NCI-H345 treated with DMSO at 0.1 percent for 48 hours (cell line): ENCODE results near the gene APOOL.
"Not testable (repeated sequence)": the region's sequence is repeated elsewhere in the genome, so short reads cannot be mapped to it uniquely, and the experiment has no call there.

ENCODE experiments used
- DNase-seq: peaks from one replicate; lab custom pipeline; 2025; ENCODE audit not compliant: unreplicated experiment; lab: John Stamatoyannopoulos, UW

The APOOL gene, protein sequence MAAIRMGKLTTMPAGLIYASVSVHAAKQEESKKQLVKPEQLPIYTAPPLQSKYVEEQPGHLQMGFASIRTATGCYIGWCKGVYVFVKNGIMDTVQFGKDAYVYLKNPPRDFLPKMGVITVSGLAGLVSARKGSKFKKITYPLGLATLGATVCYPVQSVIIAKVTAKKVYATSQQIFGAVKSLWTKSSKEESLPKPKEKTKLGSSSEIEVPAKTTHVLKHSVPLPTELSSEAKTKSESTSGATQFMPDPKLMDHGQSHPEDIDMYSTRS

DNA sequence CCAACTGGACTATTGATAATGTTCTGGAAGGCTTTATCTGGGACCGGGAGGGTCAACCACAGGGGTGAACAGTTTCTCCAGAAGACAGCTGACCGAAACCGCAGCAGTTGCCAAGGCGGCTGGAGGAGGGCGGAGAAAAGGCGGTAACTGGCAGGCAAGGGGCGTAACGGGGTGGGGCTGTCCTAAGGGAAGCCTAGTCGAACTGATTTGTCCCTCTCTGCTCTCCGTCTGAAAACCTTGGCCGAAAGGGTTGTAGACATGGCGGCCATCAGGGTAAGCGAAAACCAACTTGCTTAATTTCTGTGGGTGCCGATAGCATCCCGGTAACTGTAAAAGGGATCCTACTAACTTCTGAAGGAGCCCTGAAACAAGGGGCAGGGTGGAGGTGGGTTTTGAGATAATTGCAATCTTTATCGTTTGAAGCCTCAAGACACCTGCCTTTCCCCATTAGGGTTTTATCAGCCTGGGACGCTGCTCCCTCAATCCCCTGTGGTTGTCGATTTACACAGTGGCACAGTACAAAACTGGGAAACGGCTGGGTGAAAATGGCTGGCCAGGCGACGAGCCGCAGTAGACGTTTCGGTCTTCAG is at the start of gene APOOL:
TSS of gene APOOL (plus strand) at position 223 of the 590 bp plus-strand sequence. CDS start at position 259, 36 bp downstream.
- peak; percentile 67 for DNase-seq

DNA sequence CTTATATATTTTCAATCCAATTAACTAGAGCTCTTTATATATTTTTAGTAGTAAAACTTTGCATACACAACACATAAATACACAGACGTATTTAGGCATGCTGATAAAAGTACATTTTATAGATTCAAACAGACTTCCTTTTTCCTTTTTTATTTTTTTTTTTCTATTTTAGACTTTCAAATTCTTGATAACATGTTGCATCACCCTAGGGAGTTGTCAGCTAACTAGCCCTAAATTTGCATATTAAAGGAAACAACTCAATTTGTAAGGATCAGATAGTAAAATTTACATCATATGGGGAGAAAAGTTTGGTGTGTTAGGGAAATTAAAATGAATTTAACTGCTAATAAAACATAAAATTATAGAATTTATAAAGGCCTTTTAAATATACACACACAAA is 47.4 kb upstream of the APOOL start:
- DNase-seq = no peak

DNA sequence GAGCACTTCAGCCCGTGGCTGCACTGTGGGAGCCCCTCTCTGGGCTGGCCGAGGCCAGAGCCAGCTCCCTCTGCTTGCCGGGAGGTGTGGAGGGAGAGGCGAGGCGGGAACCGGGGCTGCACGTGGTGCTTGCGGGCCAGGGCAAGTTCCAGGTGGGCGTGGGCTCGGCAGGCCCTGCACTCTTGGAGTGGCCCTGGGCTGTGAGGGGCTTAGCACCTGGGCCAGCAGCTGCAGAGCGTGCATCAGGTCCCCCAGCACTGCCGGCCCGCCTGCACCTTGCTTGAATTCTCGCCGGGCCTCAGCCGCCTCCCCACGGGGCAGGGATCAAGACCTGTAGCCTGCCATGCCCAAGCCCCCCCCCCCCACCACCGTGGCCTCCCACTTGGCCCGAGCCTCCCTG is 28.9 kb upstream of the APOOL start:
- DNase-seq = no peak

DNA sequence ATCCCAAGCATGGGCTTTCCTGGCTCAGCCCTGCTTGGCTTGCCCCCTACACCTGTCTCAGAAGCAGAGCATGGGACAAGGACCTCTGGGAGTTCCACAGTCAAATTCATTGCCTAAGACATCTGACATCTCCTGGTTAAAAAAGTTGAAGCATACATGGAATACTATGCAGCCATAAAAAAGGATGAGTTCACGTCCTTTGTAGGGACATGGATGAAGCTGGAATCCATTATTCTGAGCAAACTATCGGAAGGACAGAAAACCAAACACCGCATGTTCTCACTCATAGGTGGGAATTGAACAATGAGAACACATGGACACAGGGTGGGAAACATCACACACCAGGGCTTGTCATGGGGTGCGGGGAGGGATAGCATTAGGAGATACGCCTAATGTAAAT is 11.9 kb upstream of the APOOL start:
- DNase-seq = not testable (repeated sequence)

DNA sequence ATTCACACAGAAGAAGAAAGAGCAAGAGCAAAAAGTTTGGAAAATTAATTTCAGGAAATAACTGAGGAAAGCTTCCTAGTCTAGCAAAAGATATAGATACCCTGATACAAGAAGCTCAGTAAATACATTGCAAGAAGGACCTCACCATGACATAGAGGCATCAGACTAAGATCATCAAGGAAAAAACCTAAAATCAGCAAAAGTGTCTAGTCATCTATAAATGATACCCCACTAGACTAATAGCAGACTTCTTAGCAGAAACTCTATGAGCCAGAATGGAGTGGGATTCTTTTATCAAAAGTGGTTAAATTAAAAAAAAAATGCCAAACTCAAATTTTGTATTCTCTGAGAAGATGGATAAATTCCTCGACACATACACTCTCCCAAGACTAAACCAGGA is 10.5 kb upstream of the APOOL start:
- DNase-seq = no peak

DNA sequence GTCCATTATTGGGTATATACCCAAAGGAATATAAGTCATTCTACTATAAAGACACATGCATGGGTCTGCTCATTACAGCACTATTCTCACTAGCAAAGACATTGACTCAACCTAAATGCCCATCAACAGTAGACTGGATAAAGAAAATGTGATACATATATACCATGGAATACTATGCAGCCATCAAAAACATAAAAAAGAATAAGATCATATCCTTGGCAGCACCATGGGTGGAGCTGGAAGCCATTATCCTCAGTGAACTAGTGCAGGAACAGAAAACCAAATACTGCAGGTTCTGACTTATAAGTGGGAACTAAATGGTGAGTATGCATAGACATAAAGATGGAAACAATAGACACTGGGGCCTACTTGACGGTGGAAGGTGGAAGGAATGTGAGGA is 2.3 kb upstream of the APOOL start:
- DNase-seq = no peak

DNA sequence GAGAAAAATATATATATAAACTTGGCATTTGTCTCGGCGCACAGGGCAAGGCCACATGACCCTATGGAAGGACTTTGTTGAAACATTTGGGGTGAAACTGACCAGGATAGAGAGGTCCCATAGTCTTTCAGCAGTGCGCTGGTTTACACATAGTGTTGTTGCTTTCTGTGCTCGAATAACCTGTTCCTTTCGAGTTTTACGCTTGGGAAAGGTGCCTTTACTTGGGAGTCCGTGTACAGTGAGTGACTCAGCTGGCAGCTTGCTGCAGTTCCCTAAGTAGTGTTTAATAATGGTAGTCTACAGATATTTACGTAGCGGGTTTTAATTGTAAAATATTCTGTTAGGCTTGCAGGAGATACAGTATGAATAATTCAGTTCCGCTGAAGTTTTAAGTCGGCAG is 578 bp downstream of the APOOL start:
- DNase-seq = no peak

DNA sequence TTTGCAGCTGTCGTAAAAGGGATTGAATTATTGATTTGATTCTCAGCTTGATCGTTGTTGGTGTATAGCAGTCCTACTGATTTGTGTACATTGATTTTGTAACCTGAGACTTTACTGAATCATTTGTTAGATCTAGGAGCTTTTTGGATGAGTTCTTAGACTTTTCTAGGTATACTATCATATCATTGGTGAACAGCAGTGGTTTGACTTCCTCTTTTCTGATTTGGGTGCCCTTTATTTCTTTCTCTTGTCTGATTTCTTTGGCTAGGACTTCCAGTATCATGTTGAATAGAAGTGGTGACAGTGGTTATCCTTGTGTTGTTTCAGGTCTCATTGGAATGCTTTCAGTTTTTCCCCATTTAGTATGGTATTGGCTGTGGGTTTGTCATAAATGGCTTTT is 8.4 kb downstream of the APOOL start:
- no peak for DNase-seq

DNA sequence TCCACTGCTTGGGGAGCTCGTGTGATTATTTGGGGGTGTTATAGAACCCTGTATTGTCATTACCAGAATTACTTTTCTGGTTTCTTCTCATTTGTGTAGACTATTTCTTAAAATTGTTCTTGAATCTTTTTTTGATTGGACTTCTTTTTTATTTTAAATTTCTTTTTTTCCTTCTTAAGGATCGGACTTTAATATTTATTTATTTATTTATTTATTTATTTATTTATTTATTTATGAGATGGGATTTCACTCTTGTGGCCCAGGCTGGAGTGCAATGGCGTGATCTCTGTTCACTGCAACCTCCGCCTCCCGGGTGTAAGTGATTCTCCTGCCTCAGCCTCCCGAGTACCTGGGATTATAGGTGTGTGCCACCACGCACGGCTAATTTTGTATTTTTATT is 11.7 kb downstream of the APOOL start:
- not testable (repeated sequence) for DNase-seq

DNA sequence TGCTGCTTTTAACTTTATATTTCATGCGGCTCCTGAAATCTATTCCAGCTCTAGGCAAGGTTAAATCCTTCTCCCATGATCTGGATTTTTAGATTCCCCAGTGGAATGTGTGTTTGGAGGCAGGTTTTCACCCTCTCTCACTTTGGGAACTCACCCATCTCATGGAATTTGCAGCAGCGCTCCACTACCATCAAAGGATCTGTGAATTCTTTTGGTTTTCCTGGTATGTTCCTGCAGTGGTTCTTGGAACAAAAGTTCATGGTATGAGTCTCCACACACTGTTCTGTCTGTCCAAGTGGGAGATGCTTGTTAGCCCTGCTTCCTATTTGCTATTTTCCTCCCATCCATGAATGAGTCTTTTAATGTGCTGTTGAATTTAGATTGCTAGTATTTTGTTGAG is 14.0 kb downstream of the APOOL start:
- DNase-seq = no peak

DNA sequence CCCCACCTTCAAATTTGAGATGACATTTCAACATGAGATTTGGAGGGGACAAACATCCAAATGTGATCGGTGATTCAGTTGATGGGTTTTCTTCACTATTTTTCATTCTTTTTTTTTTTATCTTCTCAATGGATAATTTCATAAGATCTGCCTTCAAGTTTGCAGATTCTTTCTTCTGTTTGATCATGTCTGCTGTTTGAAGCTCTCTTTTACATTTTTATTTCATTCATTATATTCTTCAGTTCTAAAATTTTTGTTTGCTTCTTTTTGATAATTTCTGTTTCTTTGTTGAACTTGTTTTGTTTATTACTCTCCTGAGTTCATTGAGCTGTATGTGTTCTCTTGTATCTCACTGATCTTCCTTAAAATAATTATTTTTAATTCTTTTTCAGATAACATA is 14.8 kb downstream of the APOOL start:
- no peak for DNase-seq

DNA sequence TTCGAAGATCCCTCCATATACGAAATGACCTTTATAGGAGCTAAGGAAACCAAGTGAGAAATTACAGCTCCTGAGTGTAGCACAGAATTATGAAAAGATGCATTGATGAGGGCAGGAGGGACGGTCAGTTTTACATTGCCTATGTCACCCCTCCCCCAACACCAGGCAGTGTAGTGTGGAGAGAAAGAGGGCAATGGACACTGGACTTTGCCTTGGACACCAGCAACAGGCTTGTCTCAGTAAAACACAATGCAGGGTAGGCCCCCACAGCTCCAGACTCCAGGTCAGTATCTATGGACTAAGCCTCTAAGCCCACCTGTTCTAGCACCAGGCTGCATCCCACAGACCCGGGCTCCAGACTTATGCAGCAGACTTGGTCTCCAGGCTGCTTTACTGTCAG is 16.5 kb downstream of the APOOL start:
- no peak for DNase-seq

DNA sequence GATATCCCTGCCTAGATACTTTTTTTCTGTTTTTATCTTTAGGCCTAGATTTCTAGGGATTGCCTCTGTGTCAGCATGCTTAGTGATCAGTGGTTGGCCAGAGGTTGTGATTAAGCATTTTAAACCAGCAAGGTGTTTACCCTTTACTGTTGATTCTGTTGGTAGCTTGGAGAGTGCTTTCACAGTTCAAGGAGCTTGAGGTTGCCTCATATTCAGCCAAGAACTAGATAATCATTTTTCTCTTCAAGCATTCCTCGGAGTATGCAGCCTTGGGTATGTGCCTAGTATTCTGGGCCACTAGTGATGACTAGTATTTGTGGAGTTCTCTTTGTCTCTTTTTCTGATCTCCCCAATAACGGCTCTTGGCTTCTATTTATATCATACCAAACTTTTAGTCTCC is 20.4 kb downstream of the APOOL start:
- DNase-seq = no peak

DNA sequence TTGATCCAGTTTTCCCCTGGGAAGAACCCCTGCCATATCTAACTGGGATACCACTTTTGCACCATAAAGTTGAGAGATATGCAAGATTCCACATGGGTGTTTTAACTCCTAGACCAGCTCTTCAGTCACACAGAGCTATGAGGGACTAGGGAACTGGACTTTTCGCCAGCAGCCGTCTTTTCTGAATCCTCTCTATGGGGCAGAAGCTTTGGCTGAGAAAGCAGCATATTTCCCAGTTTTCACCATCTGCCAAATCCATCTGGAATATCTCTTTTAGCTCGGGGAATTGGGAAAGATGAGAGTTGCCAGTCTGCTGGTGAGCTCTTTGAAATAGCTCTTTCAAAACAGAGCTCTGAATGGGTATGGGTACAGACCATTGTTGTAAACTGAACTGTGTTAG is 20.9 kb downstream of the APOOL start:
- DNase-seq = no peak

DNA sequence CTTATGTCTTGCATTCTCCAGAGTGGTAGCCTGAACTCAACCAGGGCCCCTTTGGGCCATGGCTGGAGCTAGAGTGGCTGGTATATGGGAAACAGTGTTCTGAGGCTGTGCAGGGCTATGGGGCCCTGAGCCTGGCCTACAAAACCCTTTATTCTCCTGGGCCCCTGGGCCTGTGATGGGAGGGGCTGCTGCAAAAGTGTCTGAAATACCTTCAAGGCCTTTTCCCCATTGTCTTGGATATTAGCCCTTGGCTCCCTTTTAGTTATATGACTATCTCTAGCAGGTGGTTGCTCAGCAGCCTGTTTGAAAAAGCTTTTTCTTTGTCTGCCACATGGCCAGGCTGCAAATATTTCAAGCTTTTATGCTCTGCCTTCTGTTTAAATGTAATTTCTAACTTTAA is 22.5 kb downstream of the APOOL start:
- DNase-seq = no peak

DNA sequence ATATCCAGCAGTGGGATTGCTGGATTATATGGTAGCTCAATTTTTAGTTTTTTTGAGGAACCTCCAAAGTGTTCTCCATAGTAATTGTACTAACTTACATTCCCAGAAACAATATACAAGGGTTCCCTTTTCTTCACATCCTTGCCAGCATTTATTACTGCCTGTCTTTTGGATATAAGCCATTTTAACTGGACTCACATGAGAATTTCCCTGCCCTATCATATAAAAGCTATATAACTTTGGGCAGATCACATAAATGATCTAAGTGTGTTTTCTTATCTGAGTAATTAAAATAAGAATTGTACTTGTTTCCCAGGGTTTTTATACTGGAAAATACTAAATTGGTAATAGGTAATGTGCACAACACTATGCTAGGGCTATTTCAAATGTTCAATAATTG is 25.4 kb downstream of the APOOL start:
- DNase-seq = no peak

DNA sequence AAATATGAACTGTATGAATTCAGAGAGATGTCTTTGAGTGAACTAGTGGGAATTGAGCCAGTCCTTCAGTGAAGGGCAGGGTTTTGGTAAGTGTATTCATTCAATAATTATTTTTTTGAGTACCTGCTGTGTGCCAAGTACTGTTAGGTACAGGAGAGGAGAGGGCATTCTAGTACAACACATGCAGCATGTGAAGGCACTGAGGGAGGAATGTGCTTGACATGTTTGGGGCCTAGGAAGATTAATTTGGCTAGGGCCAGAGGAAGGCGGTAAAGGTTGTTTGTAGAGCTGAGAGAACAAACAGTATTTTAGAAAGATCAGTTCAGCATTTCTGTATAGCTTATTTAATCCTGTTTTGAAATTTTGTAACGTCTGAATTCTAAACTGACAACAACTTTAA is 27.8 kb downstream of the APOOL start:
- DNase-seq = no peak

DNA sequence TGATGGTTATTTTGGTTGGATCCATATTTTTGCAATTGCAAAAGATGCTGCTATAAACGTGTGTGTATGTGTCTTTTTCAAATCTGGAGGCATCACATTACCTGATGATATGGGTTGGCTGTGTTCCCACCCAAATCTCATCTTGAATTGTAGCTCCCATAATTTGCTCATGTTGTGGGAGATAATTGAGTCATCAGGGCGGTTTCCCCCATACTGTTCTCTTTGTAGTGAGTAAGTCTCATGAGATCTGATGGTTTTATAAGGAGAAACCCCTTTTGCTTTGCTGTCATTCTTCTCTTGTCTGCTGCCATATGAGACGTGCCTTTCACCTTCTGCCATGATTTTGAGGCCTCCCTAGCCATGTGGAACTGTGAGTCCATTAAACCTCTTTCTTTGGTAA is 33.4 kb downstream of the APOOL start:
- DNase-seq = no peak

DNA sequence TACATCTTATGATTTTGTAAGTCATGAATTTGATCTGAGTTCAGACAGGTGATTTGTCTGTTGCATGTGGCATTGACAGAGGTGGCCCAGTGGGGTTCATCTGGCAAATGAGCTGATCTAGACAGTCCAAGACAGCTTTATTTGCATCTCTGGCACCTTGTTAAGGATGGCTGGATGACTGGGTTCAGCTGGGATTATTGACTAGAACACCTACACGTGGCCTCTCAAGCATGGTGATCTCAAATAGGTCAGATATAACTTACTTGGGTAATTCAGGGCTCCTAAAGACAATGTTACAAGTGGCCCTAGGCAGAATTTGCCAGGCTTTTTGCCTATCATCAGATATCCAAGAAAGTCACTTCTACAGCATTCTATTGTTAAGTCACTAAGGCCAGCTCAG is 48.0 kb downstream of the APOOL start:
- DNase-seq = no peak

DNA sequence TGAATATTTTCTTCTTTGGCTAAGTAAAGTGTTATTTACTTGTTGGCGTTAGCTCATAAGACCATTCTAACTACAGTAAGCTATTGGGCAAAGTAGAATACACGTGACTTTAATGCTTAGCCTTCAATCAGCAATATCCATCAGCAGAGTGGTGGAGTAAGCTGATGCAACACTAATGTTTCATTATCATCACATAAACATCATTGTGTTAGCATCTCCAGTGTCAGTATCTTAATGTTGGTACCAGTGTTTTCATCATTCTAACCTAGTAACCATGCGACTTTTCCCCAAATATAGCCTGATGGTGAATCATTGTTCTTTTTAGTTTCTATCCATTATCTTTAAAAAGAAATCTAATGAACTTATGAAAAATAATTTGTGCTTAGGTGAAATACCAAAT is 48.5 kb downstream of the APOOL start:
- no peak for DNase-seq

DNA sequence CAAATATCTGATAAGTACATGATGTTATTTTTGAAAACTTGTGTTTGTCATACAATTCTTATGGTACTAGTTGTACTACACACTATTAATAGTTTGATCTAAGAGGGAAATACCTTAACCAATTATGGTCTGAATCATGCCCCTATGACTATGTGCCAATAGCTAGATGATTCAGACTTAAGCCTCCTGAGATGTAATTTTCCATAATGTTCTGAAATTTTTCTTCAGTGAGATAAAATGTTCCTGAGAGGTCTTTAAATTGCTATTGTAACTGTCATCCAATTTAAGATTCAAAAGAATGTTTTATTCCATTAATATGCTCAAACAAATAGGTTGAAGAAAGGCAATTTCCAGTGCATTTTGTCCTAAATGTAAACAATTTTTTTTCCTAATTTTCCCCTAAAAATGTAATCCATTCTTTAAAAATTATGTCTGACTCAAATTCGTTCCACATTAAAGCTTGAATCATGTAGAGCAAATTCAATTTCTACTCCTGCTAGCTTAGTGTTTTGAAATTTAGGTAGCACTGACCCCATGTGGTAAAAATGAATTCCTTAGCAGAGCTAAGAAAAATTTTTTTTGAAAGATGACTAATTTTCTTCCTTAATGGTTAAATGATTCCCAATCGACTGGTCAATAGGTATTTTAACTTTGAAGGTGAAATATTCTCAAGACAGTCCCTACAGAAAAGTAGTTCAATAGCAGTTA is 49.1 kb downstream of the APOOL start:
- no peak for DNase-seq

DNA sequence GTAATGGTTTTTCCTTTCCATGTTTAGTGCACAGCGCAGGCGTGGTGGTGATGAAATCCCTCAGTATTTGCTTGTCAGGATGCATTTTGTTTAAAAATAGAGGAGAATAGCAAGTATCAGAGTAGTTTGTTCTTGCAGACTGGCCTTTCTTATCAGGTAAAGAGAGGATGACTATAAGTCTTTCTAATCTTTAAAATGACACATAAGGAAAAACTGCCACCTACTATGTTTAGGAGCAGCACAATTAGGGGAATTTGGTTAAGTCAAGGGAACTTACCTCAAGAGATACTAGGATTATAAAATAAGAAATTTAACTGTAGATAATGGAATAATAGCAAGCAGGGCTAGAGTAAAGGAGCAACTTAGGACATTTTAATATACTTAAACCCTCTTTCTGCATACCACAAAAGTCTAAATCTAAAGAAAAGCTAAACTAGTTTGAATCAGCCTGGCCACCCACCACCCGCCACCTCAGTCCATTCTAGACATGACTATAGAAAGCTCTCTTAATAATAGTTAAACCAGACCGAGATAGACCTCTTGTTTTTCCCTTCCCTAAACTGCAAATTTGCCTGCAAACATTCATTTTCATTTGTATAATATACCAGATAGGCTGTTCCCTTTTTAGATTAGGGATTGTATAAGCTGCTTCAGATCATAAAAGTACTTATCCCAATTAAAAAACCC is 62.0 kb downstream of the APOOL start:
- no peak for DNase-seq
